Mesendoderm (in vitro differentiated cells): Measurements from ENCODE around the gene ZNF277.
"Not testable (repeated sequence)": the region's sequence is repeated elsewhere in the genome, so short reads cannot be mapped to it uniquely, and the experiment has no call there.

ENCODE experiments used
- DNase-seq: peaks from one replicate; pipeline ENCODE4 v3.0.0; 2013
- H2AK5ac ChIP-seq: 2 replicates; pipeline ENCODE4 v1.6.1; 2013; ENCODE audit warnings: low read length, inconsistent platforms
- H2BK120ac ChIP-seq: 2 replicates; pipeline ENCODE4 v1.6.1; 2013; ENCODE audit warnings: low read depth, mild to moderate bottlenecking, low read length, moderate library complexity, mixed read lengths
- H2BK15ac ChIP-seq: replicated peaks from 2 replicates; pipeline ENCODE4 v1.6.1; 2013; ENCODE audit warnings: low read depth, mild to moderate bottlenecking, moderate library complexity
- H2BK5ac ChIP-seq: 2 replicates; pipeline ENCODE4 v1.6.1; 2013; ENCODE audit warnings: low read length, inconsistent platforms
- H3K18ac ChIP-seq: 2 replicates; pipeline ENCODE4 v1.6.1; 2013; ENCODE audit warnings: mild to moderate bottlenecking, low read length, mixed read lengths
- H3K23ac ChIP-seq: one replicate; pipeline ENCODE4 v1.6.1; 2013; ENCODE audit warnings: low read length
- H3K27ac ChIP-seq: 2 replicates; pipeline ENCODE4 v1.5.1; 2013; ENCODE audit warnings: low read depth, mild to moderate bottlenecking, inconsistent platforms, low read length, moderate library complexity
- H3K27me3 ChIP-seq: 2 replicates; pipeline ENCODE4 v1.6.1; 2013; ENCODE audit warnings: low read length, control low read depth, mild to moderate bottlenecking, inconsistent platforms; ENCODE audit not compliant: insufficient read depth, poor library complexity
- H3K36me3 ChIP-seq: 2 replicates; pipeline ENCODE4 v1.6.1; 2013; ENCODE audit warnings: low read length, inconsistent platforms; ENCODE audit not compliant: control insufficient read depth, insufficient read depth
- H3K4ac ChIP-seq: one replicate; pipeline ENCODE4 v1.6.1; 2013; ENCODE audit warnings: low read depth, mild to moderate bottlenecking, low read length, moderate library complexity
- H3K4me1 ChIP-seq: 2 replicates; pipeline ENCODE4 v1.6.1; 2013; ENCODE audit warnings: low read depth, low read length, inconsistent platforms; ENCODE audit not compliant: control insufficient read depth
- H3K4me2 ChIP-seq: 2 replicates; pipeline ENCODE4 v1.6.1; 2013; ENCODE audit warnings: low read length
- H3K4me3 ChIP-seq: 2 replicates; pipeline ENCODE4 v1.5.1; 2013; ENCODE audit warnings: mild to moderate bottlenecking, low read length
- H3K56ac ChIP-seq: one replicate; pipeline ENCODE4 v1.6.1; 2013; ENCODE audit warnings: low read length
- H3K79me1 ChIP-seq: 2 replicates; pipeline ENCODE4 v1.6.1; 2013; ENCODE audit warnings: low read length, inconsistent platforms
- H3K79me2 ChIP-seq: 2 replicates; pipeline ENCODE4 v1.6.1; 2013; ENCODE audit warnings: mild to moderate bottlenecking, low read length; ENCODE audit not compliant: control insufficient read depth, insufficient read depth
- H3K9ac ChIP-seq: 2 replicates; pipeline ENCODE4 v1.6.1; 2013; ENCODE audit warnings: low read length, inconsistent platforms
- H4K5ac ChIP-seq: one replicate; pipeline ENCODE4 v1.6.1; 2013; ENCODE audit warnings: low read length
- H4K8ac ChIP-seq: one replicate; pipeline ENCODE4 v1.6.1; 2013; ENCODE audit warnings: low read depth, mild to moderate bottlenecking, control low read depth, low read length, moderate library complexity
- WGBS: extraction: QIAGEN DNeasy Blood & Tissue Kit; methylation state at CpG from one replicate; pipeline ENCODE4 v1.1.7; 2013; ENCODE audit warnings: low lambda C conversion rate, missing lambda C conversion rate; ENCODE audit not compliant: insufficient coverage; ENCODE audit errors: extremely low coverage; 5-methylcytosine and 5-hydroxymethylcytosine counted together

ZNF277 gene

DNA sequence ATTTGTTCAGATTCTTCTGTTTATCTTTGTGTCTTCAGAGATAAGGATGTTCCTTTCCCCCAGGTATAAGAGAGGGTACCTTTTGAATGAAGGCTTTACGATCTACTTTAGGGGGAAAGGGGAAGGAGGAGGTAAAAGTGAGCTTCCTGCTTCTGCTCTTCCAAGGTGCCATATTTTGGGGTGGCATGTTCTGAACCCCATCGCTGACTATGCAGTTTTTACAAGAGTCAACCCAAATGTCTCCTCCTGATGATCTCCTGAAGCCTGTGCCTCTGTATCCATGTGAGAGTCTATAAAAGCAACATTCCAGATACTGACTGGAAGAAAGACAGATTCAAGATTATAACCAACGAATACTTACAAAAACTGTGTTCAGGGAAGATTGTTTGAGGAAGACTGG lies 102.5 kb downstream of the ZNF277 start:
- Histone ChIP-seq H2BK15ac (no peak overlapping the region), H3K27ac (no peak overlapping the region), H3K23ac (no peak overlapping the region), H3K9ac (no peak overlapping the region), H2BK120ac (no peak overlapping the region), H4K5ac (no peak overlapping the region), H3K36me3 (no peaks in the 10 kb centered on the region), H3K79me2 (no peaks in the 10 kb centered on the region), H3K4me1 (no peaks in the 10 kb centered on the region), H2BK5ac (no peak overlapping the region), H3K4ac (no peak overlapping the region), H4K8ac (no peak overlapping the region), H3K79me1 (no peaks in the 10 kb centered on the region), H3K56ac (no peak overlapping the region), H3K18ac (no peak overlapping the region), H3K4me2 (no peak overlapping the region), H3K4me3 (no peak overlapping the region), H2AK5ac (no peak overlapping the region), H3K27me3 (no peaks in the 10 kb centered on the region)
- DNase-seq, result no peak
- no CpG with 5 or more reads among the region's 3 CpGs for WGBS

DNA sequence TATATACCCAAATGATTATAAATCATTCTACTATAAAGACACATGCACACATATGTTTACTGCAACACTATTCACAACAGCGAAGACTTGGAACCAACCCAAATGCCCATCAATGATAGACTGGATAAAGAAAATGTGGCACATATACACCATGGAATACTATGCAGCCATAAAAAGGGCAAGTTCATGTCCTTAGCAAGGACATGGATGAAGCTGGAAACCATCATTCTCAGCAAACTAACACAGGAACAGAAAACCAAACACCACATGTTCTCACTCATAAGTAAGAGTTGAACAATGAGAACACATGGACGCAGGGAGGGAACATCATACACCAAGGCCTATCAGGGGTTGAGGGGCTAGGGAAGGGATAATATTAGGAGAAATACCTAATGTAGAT lies 110.3 kb downstream of the ZNF277 start:
- H3K79me1 ChIP-seq, H2BK15ac ChIP-seq, H3K36me3 ChIP-seq, H3K23ac ChIP-seq, H3K27me3 ChIP-seq, H3K4me2 ChIP-seq, H3K4me1 ChIP-seq, H2BK120ac ChIP-seq, H2AK5ac ChIP-seq, H3K9ac ChIP-seq, DNase-seq, H3K4ac ChIP-seq, H2BK5ac ChIP-seq, H3K27ac ChIP-seq, H4K8ac ChIP-seq, H4K5ac ChIP-seq, H3K79me2 ChIP-seq, H3K18ac ChIP-seq, H3K56ac ChIP-seq, H3K4me3 ChIP-seq: not testable (repeated sequence)
- no CpG with 5 or more reads among the region's 2 CpGs for WGBS

DNA sequence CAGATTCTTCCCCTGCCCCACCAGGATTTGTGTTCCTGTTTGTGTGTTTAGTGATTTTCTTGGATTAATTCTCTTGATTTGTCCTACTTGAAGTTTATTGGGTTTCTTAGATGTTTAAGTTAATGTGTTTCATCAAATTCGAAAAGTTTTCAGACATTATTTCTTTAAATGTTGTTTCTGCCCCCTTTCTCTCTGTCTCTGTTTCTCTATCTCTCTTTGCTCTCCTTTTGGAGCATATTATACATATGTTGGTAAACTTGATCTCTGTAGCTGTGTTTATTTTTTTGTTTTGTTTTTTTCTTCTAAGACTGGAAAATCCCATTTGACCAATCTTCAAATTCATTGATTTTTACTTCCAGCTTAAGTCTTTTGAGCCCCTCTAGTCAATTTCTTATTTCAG lies 115.6 kb downstream of the ZNF277 start:
- Histone ChIP-seq H3K27ac (no peak overlapping the region), H3K23ac (no peak overlapping the region), H3K4me1 (no peaks in the 10 kb centered on the region), H3K27me3 (no peaks in the 10 kb centered on the region), H2BK15ac (no peak overlapping the region), H3K36me3 (no peaks in the 10 kb centered on the region), H3K56ac (no peak overlapping the region), H4K5ac (no peak overlapping the region), H2BK5ac (no peak overlapping the region), H3K4ac (no peak overlapping the region), H2BK120ac (no peak overlapping the region), H3K18ac (no peak overlapping the region), H3K4me2 (no peak overlapping the region), H3K4me3 (no peak overlapping the region), H3K9ac (no peak overlapping the region), H2AK5ac (no peak overlapping the region), H3K79me1 (no peaks in the 10 kb centered on the region), H4K8ac (no peak overlapping the region), H3K79me2 (no peaks in the 10 kb centered on the region)
- no peak for DNase-seq
- no CpG with 5 or more reads among the region's 1 CpG for WGBS

DNA sequence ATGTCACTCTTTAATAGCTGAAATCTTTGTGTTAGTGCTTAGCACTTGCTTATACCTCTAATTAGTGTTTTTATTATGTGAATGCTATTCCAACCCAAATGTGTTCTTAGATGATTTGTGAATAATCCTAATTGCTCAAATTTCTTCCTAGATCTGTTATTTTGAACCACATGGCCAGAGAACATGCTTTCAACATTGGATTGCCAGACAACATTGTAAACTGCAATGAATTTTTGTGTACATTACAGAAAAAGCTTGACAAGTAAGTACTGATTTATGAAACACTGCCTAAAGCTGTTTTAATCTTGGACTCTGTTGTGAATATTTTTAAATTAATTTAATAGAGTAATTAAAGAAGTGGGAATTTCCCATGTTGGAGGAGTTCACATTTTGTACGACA lies 121.1 kb downstream of the ZNF277 start:
- Histone ChIP-seq H2BK5ac (no peak overlapping the region), H3K79me2 (no peaks in the 10 kb centered on the region), H3K27ac (no peak overlapping the region), H3K56ac (no peak overlapping the region), H3K23ac (no peak overlapping the region), H3K4me3 (no peak overlapping the region), H4K8ac (no peak overlapping the region), H3K4me1 (no peaks in the 10 kb centered on the region), H3K36me3 (no peaks in the 10 kb centered on the region), H2BK120ac (no peak overlapping the region), H3K27me3 (no peaks in the 10 kb centered on the region), H3K18ac (no peak overlapping the region), H3K4me2 (no peak overlapping the region), H4K5ac (no peak overlapping the region), H3K9ac (no peak overlapping the region), H2AK5ac (no peak overlapping the region), H2BK15ac (no peak overlapping the region), H3K4ac (no peak overlapping the region), H3K79me1 (no peaks in the 10 kb centered on the region)
- no peak for DNase-seq
- no CpG with 5 or more reads among the region's 1 CpG for WGBS

DNA sequence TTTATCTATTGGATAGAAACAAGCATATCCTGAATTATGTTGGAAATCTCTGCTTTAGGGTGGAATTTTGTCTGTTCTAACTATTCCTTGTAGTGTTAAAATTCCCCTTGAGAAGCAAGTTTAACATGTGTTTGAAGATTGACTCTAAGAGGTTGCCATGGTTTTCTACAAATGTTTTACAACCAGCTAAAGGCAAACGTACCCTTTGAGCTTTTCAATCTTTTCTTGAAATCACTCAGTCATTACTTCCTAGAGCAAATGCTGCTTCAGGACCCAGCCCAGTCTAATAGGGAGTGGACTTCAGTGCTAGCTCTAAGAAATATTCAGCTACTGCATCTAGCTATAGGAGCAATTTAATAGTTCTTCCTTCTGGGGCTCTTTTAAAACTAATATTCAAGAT lies 125.0 kb downstream of the ZNF277 start:
- Histone ChIP-seq H3K4me2 (no peak overlapping the region), H3K23ac (no peak overlapping the region), H3K4ac (no peak overlapping the region), H3K4me1 (no peaks in the 10 kb centered on the region), H2BK5ac (no peak overlapping the region), H2AK5ac (no peak overlapping the region), H3K79me2 (no peaks in the 10 kb centered on the region), H3K27ac (no peak overlapping the region), H2BK120ac (no peak overlapping the region), H4K5ac (no peak overlapping the region), H3K56ac (no peak overlapping the region), H3K36me3 (no peaks in the 10 kb centered on the region), H2BK15ac (no peak overlapping the region), H3K27me3 (no peaks in the 10 kb centered on the region), H3K79me1 (no peaks in the 10 kb centered on the region), H3K4me3 (no peak overlapping the region), H3K18ac (no peak overlapping the region), H4K8ac (no peak overlapping the region), H3K9ac (no peak overlapping the region)
- WGBS, result no CpG with 5 or more reads among the region's 1 CpG
- DNase-seq, result peak; percentile 23

DNA sequence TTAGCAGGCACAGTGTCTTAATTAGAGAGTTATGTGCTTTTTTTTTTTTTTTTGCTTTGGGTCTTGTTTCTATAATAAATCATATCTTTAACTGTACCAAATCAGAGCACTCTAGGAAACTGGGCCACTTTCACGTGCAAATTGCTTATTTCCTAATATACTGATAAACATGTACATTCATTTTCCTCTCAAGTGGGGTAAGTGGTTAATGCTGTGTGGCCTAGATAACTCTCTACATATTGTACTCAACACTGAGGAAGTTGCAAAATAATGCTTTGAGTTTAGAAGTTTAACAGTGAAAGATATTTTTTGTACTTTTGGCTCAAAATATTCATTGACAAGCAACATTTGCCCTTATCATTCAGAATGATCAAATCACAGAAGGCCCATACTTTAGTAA lies 127.9 kb downstream of the ZNF277 start:
- WGBS, result no CpG with 5 or more reads among the region's 1 CpG

More for the DNA sequence above, 127.9 kb downstream of the ZNF277 start:
- H3K4me1 ChIP-seq, result peaks cover 6% of the 10 kb centered on the region
- H2AK5ac ChIP-seq, result no peak overlapping the region
- no peaks in the 10 kb centered on the region for H3K36me3 ChIP-seq
- no peak overlapping the region for H2BK120ac ChIP-seq
- H2BK5ac ChIP-seq, result no peak overlapping the region
- H3K4me3 ChIP-seq, result no peak overlapping the region
- no peak overlapping the region for H3K23ac ChIP-seq
- H4K8ac ChIP-seq, result no peak overlapping the region
- H3K27ac ChIP-seq, result no peak overlapping the region
- no peak overlapping the region for H3K4me2 ChIP-seq
- H3K27me3 ChIP-seq, result no peaks in the 10 kb centered on the region
- DNase-seq, result no peak
- H2BK15ac ChIP-seq, result no peak overlapping the region
- no peak overlapping the region for H3K56ac ChIP-seq
- no peaks in the 10 kb centered on the region for H3K79me2 ChIP-seq
- no peak overlapping the region for H3K4ac ChIP-seq
- no peak overlapping the region for H4K5ac ChIP-seq
- no peak overlapping the region for H3K18ac ChIP-seq
- no peaks in the 10 kb centered on the region for H3K79me1 ChIP-seq
- no peak overlapping the region for H3K9ac ChIP-seq
